Endothelial cell (in vitro differentiated cells): ENCODE results near the gene CFAP61. TPM values are rescaled to one million over a fixed set of nuclear protein-coding genes. Genes with fewer than 3 reads are reported as not detected.

ENCODE experiments used
- DNase-seq: peaks from one replicate; pipeline ENCODE4 v3.0.0; 2021; ENCODE audit warnings: low spot score
- H3K27ac Mint-ChIP-seq: one replicate; pipeline ENCODE4 v1.8.0; 2021; ENCODE audit warnings: mixed read lengths, inconsistent platforms; ENCODE audit not compliant: unreplicated experiment
- H3K27me3 Mint-ChIP-seq: one replicate; pipeline ENCODE4 v1.8.0; 2021; ENCODE audit warnings: mild to moderate bottlenecking, moderate library complexity, mixed read lengths, inconsistent platforms; ENCODE audit not compliant: unreplicated experiment
- H3K36me3 Mint-ChIP-seq: one replicate; pipeline ENCODE4 v1.8.0; 2021; ENCODE audit warnings: mild to moderate bottlenecking, low read depth, mixed read lengths, inconsistent platforms; ENCODE audit not compliant: unreplicated experiment
- H3K4me1 Mint-ChIP-seq: one replicate; pipeline ENCODE4 v1.8.0; 2021; ENCODE audit warnings: mild to moderate bottlenecking, mixed read lengths, inconsistent platforms; ENCODE audit not compliant: unreplicated experiment
- H3K4me3 Mint-ChIP-seq: one replicate; pipeline ENCODE4 v1.8.0; 2021; ENCODE audit warnings: mild to moderate bottlenecking, mixed read lengths, inconsistent platforms; ENCODE audit not compliant: unreplicated experiment
- H3K9me3 Mint-ChIP-seq: one replicate; pipeline ENCODE4 v1.8.0; 2021; ENCODE audit warnings: mixed read lengths, inconsistent platforms; ENCODE audit not compliant: unreplicated experiment
- total RNA-seq: library from RNA; stranded (reverse); fragmentation: NEBNext Ultra II Directional; extraction: Animal tissue kit (Norgen Biotek cat#: 25700); gene quantifications from one replicate; pipeline ENCODE4 v1.2.1, GENCODE V29; 2021; ENCODE audit not compliant: unreplicated experiment
- TF ChIP-seq, protein P1 (sequence below): fragments of 200-600 bp; sonication (generic); IDR thresholded peaks from one replicate; pipeline ENCODE4 v1.5.0; 2021; ENCODE audit warnings: antibody characterized with exemption; ENCODE audit not compliant: unreplicated experiment

Gene CFAP61
- total RNA-seq, 1 donor from 2014 or later, result not detected

DNA sequence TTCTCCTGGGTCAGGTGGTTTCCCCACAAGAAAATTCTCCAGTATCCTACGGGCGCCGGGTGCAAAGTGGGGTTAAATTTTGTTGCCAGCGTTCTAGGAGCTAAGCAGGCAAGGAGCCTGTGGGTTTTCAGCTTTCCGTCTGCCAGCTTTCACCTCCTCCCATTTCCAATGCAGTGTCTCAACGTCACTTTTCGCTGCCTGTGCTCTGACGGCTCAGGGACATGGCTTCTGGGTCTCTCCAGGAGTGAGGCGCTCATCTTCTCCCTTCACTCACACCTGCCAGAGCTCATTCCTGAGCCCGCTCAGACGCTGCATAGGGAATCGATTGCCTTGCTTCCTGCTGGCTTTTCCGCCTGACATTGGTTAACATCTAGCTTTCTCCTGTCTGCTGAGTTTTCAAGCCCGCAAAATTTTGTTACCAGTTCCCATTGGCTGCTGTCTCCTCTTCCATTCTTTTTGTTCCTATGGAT, 42.5 kb upstream of the CFAP61 start:
- H3K4me1 Mint-ChIP-seq, result peaks cover 5% of the 10 kb centered on the region
- no peak overlapping the region for H3K27ac Mint-ChIP-seq

DNA sequence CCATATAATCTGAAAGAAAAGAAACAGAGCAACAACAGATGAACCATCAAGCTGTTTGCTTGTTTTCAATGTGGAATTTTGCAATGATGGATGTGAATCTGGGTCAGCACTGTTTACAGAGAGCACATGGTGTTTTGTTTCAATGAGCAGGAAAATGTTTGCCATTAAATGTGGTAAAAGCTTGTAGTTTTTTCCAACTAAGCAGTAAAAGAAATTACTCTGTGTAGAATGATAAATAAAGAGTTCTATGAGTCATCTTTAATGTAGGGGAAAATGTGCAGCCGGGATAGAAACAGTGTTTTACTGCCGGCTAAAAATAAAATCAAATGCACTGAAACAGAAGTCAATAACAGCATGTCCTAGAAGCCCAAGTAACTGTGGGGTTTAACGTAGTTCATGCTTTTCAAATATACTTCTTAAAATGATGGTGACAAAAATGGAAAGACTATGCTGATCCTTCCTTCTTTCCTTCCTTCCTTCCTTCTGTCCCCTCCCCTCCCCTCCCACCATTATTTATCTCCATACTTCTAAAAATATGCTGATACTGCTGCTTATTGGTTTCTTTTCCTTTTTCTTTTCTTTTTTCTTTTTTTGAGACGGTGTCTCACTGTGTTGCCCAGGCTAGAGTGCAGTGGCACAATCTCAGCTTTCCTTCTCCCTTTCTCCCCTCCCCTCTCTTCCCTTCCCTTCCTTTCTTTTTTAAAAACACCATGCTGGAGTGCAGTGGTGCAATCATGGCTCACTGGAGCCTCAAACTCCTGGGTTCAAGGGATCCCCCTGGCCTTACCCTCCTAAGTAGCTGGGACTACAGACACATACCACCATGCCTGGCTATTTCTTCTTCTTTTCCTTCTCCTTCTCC, 41.5 kb upstream of the CFAP61 start:
- Mint-ChIP-seq H3K27me3 (peaks cover 6% of the 10 kb centered on the region), H3K4me3 (no peak overlapping the region), H3K36me3 (no peaks in the 10 kb centered on the region), H3K4me1 (peaks cover 5% of the 10 kb centered on the region), H3K27ac (no peak overlapping the region), H3K9me3 (no peaks in the 10 kb centered on the region)
- DNase-seq, result no peak
- TF ChIP-seq, protein P1, sequence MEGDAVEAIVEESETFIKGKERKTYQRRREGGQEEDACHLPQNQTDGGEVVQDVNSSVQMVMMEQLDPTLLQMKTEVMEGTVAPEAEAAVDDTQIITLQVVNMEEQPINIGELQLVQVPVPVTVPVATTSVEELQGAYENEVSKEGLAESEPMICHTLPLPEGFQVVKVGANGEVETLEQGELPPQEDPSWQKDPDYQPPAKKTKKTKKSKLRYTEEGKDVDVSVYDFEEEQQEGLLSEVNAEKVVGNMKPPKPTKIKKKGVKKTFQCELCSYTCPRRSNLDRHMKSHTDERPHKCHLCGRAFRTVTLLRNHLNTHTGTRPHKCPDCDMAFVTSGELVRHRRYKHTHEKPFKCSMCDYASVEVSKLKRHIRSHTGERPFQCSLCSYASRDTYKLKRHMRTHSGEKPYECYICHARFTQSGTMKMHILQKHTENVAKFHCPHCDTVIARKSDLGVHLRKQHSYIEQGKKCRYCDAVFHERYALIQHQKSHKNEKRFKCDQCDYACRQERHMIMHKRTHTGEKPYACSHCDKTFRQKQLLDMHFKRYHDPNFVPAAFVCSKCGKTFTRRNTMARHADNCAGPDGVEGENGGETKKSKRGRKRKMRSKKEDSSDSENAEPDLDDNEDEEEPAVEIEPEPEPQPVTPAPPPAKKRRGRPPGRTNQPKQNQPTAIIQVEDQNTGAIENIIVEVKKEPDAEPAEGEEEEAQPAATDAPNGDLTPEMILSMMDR, result no peak

More for the DNA sequence above, 42.5 kb upstream of the CFAP61 start:
- no peak overlapping the region for H3K4me3 Mint-ChIP-seq
- no peaks in the 10 kb centered on the region for H3K9me3 Mint-ChIP-seq
- peak; percentile 10 for DNase-seq
- TF ChIP-seq, protein P1, result no peak
- H3K36me3 Mint-ChIP-seq, result no peaks in the 10 kb centered on the region
- peaks cover 6% of the 10 kb centered on the region for H3K27me3 Mint-ChIP-seq

GRCh38 chr20:20012541-20012940, 39.8 kb upstream of the CFAP61 start:
- no peak overlapping the region for H3K27ac Mint-ChIP-seq
- peaks cover 9% of the 10 kb centered on the region for H3K27me3 Mint-ChIP-seq
- DNase-seq, result no peak
- no peaks in the 10 kb centered on the region for H3K9me3 Mint-ChIP-seq
- no peak overlapping the region for H3K4me3 Mint-ChIP-seq
- TF ChIP-seq, protein P1, result no peak
- H3K36me3 Mint-ChIP-seq, result no peaks in the 10 kb centered on the region
- H3K4me1 Mint-ChIP-seq, result peaks cover 5% of the 10 kb centered on the region

DNA sequence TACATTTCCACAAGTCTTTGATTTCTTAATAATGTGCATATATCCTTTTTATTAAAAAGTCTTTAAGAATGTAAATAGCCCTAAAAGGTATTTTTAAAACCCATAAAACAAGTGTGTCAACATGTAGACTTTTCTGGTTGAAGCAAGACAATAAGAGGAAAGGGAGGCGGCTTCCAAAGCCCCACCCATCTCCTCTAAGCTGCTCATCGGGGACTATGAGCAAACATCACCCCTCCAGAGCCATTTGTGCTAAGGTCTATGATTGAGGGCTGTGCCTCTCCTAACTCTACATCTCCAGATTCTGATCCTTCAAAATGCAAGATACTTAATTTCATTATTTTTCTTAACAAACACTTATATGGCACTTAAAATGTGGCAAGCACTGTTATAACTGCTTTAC, 37.7 kb upstream of the CFAP61 start:
- peaks cover 19% of the 10 kb centered on the region for H3K4me1 Mint-ChIP-seq
- DNase-seq, result no peak
- peaks cover 5% of the 10 kb centered on the region for H3K36me3 Mint-ChIP-seq

More for the DNA sequence above, 37.7 kb upstream of the CFAP61 start:
- Mint-ChIP-seq H3K27ac (no peak overlapping the region), H3K9me3 (no peaks in the 10 kb centered on the region), H3K4me3 (no peak overlapping the region), H3K27me3 (peaks cover 17% of the 10 kb centered on the region)
- TF ChIP-seq, protein P1, result no peak
